Kidney glomerular epithelial cell (primary cell): ENCODE results near the gene SYNPR.

Source experiments
- DNase-seq: peaks from one replicate; lab custom pipeline; 2025; lab: John Stamatoyannopoulos, UW

Gene SYNPR

DNA sequence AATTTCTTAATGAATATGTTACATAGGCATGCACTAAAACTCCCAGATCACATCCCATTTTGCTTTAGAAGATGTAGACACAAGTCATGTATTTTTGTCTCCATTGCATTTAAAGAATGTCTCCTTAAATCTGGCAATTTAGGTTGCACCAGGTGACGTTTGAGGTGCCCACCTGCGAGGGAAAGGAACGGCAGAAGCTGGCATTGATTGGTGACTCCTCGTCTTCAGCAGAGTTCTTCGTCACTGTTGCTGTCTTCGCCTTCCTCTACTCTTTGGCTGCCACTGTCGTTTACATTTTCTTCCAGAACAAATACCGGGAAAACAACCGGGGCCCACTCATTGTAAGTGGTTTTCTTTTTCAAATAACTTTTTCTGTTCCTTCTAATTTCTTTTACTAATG is 278.3 kb downstream of the SYNPR start:
- no peak for DNase-seq

DNA sequence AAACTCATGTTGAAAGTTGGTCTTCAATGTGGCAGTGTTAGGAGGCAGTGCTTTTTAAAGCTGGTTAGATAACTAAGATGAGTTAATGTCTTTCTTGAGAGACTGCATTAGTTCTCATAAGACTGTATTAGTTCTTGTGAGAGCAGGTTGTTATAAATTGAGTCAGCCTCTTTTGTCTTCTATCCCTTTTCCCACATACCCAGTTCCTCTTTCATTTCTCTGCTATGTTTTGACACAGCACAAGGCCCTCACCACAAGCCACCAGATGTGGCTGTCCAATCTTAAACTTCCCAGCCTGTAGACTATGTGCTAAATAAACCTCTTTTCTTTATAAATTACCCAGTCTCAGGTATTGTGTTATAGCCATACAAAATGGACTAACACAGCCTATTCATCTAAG is 279.8 kb downstream of the SYNPR start:
- no peak for DNase-seq

DNA sequence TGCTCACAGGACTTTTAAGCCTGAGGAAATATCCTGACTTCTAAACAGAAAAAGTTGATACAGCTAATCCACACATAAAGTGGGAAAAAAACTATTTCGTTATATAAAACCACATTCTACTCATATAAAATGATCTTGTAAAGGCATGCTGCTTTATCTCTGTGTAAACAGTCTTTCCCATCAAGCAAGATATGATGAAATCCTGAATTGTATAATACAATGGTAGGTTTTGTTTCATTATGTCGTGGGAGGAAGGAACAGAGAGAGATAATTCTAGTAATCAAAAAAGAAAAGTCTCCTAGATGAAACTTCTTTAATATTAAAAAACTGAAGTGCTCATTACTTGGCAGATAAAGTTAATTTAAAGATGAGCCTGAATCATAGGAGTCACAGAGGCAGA is 281.8 kb downstream of the SYNPR start:
- DNase-seq: no peak

DNA sequence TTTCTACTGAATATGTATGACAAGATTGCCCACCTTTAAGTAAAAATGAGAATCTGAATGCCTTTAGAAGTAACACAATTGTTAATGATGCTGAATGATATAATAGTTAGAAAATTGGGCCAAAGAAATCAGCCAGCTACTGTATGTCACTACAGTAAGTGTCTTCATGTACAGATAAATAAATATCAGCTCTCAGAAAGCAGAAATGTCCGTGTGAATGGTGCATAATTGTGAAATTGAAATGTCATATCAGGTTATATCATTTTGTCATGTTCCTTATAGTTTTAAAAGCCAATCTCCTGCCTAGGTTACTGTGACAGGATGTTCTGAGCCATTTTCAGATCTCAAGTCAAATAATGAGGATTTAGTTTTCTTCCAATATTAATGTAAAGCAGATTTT is 283.8 kb downstream of the SYNPR start:
- DNase-seq: no peak

DNA sequence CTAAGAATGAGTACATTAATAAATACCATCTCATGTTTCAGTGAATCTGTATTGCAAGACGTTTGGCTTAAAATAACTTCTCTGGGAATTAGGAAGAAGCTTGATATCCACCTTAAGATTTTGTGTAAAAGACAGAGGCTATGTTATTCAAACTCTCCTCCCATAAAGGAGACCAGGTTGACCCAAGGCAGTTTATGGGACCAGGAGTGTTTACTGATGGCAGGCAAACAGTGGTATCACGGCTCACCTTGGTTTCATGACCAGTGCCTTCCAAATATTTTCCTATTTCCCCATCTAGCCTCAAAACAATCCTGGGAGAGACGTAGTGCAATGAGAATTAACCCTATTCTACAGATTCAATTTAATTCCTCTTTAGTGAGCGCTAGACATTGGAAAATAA is 284.2 kb downstream of the SYNPR start:
- no peak for DNase-seq

DNA sequence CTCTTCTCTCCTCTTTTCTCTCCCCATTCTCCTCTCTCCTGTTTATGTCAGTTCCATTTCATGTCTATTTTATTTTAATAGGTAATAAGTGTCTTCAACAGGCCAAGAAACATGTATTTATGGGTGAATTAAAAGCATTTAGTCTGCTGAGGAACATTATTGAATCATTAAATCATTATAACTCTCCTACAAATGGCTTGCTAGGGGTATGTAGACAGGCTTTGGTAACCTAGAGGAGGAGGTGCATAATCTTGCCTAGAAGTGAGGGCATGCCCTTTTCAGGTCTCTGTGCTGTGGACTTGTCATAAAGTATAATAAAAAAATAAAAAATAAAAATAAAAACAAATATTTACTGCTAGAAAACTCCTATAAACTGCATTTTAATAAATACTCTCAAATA is 285.5 kb downstream of the SYNPR start:
- no peak for DNase-seq

DNA sequence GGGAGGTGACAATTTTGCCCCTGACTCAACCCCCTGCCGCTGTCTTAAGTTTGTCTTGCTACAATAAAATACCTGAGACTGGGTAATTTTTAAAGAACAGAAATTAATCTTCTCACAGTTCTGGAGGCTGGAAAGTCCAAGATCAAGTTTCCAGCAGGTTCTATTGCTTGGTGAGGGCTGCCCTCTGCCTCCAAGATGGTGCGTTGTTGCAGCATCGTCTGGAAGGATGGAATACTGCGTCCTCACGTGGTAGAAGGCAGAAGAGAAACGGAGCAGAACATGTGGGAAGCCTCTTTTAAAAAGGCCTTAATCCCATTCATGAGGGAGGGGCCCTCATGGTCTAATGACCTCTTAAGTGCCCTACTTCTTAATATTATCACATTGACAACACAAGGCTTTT is 287.1 kb downstream of the SYNPR start:
- no peak for DNase-seq

DNA sequence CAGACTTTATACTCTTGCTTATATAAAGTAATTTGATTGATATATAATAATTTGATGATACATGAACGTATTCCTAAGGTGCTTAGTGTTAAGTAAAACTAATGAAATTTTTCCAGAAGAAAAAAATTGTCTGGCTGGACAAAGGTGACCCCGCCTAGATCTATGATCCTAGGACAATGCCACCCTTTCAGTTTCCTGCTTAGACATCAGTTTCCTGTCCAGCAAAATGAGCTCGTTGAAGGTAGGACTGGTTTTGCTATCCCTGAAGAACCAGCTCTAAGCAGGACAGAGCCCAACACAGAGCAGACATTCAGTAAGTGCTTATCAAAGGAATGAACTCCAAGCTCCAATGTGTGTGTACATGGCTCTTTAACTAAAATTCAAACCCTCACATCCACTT is 293.6 kb downstream of the SYNPR start:
- no peak for DNase-seq

DNA sequence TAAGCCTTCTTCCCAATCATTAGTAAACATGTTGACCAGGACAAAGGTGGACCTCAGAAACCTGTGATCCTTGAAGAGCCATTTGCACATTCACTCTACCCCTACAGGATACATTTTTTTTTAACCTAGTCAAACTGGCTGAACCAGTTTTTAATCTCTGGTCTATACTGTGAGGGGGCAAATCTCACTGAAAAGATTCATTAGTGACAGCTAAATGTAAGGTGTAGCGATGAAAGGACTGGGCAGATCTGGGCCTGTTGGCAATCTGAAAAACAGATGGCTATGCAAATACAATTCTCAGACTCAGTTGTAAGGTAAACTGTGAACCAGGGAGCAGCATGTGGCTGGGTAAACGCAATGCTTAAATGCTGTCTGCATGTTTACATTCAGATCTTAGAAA is 298.7 kb downstream of the SYNPR start:
- DNase-seq: no peak

DNA sequence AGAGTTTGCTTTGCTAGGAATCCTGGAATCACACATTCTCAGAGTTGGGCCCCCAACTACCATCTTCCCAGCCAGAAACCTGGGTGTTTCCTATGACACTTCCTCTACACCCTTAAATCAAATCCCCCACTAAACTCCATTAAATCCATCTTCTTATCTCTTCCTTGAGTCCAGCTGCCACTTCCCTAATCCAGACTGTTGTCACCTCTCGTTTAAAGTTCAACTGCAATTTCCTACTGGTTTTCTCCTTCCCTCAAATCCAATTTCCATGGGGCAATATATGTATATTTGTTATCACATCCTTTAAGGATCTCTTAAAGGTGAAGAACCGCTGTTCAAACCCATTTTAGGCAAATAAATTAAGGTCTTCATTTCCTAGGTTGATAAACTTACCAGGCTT is 300.8 kb downstream of the SYNPR start:
- no peak for DNase-seq

DNA sequence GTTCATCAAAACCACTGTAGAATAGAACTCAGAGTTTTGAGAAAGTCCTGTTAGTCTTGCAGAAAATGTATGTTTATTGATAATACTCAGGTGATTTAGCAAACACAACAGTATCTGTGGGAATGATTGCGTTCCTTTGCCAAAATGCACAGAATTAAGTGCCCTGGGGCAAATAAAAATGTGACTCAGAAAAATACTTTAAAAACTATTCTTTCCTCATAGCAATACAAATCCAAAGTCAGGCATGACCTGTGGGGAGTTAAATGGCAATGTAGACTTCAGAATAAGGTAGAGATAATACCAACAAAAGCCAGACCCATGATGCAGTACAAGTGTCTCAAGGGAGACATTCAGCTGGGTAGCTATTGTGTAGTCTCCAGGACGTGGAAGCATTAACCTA is 302.0 kb downstream of the SYNPR start:
- no peak for DNase-seq

DNA sequence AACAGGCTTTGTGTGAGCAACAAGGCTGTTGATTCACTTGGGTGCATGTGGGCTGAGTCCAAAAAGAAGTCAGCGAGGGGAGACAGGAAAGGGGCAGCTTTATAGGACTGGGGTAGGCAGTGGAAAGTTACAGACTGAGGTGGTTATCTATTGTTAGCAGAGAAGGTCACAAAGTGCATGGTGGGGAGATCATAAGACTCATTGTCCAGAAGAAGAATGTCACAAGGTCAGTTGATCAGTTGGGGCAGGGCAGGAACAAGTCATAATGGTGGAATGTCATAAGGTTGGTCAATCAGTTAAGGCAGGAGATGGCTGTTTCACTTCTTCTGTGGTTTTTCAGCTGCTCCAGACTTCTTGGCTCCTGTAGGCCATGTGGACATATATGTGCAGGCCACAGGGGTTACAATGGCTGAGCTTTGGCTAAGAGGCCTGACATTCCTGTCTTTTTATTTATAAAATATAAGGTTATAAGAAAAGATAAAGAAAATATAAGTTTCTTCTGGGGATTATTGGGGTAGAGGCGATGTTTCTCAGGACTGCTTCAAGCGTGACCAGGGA is 304.9 kb downstream of the SYNPR start:
- no peak for DNase-seq

DNA sequence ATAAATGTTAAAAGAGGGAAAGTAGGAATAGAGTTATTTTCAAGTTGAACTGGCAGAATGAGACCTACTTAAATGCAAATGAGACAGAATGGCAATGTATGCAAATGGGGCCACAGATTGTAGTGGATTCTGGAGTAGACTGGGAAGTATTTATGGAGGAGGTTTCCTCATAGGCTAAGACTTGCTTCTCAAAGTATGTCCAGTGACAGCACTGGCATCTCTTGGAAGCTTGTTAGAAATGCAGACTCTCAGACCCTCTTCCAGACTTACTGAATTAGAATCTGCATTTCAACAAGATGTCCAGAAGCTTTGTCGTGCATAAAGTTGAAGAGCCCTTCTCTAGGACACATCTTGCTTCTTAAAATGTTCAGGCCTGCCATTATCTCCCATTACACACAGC is 306.6 kb downstream of the SYNPR start:
- DNase-seq: no peak

DNA sequence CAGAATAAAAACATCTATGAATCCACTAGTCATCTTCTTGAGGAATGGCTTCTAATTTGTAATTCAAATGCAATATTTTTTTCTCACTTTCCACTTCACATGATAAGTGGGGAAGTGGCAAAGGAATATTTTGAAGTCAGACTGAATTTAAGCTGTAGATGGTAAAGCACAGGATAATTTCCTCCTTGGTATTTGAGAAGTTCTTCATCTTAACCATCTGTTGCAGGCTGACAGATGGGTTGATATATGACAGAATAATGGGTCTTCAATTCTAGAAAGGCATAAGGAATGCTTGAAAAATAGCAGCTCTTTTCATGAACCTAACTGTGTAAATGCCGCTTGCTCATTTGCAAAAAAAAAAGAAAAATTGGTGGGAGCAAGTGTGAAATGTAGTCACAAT is 307.8 kb downstream of the SYNPR start:
- DNase-seq: no peak

DNA sequence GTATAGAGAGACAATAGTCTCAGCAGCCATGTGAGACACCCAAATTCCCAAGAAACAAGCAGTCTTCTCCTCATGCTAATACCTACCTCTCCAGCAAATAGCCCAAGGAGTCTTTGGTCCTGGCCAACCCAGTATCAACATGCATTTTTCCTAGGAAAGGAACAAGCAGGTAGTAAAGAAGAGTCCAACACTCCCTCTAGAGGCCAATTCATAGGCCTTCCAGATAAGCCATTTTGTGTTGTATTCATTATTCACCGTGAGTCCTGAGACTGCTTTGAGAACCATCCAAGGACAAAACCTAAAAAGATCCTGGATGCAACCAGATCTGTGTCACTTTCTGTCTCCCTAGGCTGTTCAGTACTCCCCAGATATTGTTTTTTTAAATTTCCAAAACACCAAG is 310.8 kb downstream of the SYNPR start:
- DNase-seq: no peak

DNA sequence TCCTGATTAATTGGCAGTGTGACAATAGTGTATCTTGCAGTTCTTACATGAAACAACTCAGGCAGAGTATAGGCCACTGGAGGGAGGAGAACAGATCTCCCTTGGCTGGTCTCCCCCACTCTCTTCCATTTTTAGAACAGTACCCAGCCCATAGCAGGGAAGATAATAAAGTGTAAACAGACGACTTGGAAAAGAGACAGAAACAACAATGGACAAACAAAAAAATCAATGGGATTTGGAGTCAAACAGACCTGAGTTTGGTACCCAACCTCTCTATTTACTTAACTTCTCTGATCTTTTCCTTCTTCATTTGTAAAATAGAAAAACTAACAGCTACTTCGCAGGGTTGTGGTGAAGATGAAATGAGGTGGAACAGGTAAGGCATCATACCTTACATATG is 315.7 kb downstream of the SYNPR start:
- no peak for DNase-seq

DNA sequence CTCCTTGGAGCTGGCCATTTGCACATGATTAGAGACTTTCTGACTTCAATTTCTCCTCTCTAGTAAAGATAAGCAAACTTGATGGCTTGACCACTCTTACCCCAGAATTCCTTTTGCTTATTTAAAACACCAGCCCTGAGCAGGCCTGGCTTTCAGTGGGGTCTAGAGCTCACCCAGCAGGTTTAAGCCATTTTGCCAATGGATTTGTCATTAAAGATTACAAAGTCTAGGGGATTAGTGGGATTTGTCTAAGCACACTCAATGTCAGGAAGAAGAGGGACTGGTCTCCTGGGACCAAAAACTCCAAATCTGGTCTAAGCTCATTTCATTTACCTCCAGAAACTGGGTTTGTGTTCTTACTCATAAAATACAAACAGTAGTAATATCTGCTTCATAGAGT is 317.1 kb downstream of the SYNPR start:
- no peak for DNase-seq

DNA sequence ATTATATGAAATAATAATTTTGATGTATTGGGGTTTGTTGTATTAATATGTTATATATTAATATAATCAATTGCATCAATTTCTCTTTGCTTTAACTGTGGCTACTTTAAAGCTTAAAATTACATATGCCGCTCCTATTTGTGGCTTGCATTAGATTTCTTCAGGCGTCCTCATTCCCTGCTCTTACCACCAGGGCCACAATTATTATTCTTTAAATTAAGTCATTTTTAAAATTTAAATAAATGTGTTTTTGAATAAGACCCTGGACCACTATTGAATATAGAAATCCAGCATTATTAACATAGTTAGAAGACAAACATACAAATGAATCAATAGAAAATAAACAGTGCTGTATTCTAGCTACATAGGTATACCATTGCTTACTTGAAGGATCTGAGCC is 318.9 kb downstream of the SYNPR start:
- no peak for DNase-seq

DNA sequence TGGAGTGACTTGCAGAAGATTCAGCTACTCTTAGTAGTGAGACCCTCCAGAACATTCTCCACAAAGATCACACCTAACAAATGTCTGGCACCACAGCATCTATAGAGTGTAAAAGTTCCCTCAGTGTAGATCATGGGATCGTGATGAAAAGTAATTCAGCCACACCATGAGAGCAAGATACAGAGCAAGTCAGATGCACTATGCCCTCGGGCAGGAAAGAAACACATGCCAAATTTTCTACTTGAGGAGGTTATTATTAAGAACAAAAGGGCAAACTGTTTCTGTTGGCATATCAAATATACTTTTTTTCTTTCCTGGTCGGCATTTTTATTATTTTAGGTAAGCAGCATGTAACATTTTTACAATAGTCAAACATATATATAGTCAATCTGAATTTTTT is 329.6 kb downstream of the SYNPR start:
- DNase-seq: no peak

DNA sequence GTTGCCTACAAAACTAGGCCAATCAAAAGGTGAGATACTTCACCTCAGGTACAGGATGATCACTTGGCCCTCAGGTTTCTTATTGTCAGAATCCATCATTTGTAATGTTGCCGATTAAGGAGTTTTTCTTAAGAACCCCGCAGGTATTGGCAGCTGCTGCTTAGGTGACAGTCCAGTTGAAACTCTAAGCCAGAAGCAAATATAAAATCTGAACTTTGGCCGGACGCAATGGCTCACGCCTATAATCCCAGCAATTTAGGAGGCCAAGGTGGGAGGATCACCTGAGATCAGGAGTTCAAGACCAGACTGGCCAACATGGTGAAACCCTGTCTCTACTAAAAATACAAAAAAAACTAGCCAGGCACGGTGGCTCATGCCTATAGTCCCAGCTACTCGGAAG is 331.3 kb downstream of the SYNPR start:
- no peak for DNase-seq

DNA sequence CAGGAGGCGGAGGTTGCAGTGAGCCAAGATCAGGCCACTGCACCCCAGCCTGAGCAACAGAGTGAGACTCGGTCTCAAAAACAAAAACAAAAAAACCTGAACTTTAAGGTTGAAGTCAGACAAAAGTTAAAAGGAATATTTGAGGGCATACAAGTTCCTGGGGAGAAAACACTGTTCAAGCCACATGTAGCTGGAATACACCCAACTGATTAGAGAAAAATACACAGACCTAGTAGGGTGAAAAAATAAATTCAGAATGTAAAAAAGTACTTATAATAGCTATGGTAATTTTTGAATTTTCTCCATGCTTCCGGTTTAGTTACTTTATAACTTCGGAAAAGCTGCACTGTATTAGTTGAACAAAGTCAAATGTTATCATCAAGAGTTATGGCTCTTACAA is 331.7 kb downstream of the SYNPR start:
- DNase-seq: no peak

DNA sequence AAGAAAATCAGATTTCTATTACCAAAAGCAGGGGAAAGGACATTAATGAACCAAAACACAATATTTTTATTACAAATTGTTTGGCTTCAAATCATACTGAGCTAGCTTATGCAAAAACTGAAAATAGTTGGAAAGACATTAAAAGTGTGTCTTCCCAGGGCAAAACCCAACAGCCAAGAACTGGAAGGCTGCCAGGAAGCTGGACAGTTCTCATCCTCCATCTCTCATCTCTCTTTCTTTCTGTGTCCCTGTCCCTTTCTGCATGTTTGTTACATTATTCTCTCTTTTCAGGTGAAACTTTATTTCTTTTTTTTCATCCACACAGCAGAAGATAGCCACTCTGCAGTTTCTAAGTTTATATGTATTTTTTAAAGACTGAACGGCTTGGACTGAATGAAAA is 333.3 kb downstream of the SYNPR start:
- DNase-seq: no peak

DNA sequence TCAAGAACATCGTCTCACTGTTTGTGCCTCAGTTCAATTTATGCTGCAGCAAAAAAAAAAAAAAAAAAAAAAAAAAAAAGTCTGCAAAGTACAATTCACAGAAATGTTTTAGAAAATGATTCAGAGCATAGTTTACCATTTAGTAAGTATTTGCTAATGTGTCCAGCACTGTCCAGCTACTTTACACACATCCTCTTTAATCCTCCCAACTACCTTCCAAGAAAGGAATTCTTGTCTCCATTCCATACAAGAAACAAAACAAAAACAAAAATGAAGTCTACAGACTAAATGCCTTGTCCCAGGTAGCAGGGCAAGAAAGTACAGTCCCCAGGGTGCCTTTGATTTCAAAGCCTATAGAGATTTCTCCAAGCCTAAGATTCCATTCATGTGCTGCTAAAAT is 335.5 kb downstream of the SYNPR start:
- no peak for DNase-seq

DNA sequence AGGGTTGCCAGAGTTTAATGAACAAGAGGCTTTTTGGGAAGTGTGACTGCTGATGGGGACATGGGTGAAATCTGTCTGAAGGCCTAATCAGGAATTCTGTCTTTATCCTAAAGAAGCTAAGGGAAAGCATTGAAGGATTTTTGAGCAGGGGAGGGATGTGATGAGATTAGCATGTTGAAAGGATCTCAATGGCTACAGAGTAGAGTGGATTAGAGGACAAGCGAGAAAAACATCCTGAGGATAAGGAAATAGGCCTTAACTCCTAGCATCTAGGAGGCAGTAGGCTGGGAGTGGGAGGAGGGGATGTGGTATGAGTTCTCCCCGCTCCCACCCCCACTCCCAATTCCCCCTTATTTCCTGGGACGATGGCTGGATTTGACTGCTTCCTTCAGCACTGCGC is 339.3 kb downstream of the SYNPR start:
- no peak for DNase-seq

DNA sequence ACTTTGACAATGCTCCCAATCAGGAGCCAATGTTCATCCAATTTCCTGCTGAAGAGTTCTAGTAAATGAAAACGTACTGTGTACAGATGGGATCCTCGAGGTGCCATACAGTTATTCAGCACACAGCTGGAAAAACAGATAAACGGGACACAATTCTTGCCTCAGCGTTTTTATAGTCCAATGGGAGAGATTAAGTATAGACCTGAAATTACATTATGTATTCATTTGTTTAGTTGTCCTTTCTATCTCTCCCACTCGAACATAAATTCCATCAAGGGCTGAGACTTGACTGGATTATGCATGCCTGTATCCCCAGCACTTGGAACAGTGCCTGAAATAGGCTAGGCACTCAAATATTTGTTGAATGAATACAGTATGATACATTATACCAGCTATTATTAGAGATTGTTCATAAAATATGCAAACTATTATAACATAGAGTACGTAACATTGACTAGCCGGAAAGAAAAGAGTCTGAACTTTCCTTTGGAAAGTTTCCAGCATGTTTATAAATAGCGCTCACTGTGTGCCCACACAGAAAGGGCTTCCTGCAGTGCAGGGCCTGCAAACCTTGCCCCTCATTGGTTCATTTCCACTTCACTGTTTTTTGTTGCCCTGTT is 346.9 kb downstream of the SYNPR start:
- peak; percentile 24 for DNase-seq
